AG08395 (cell line): ENCODE measurements around the gene EYA3.

ENCODE experiments used
- DNase-seq: peaks from one replicate; pipeline ENCODE4 v3.0.0; 2012; ENCODE audit warnings: mixed read lengths, low spot score

The EYA3 gene, protein sequence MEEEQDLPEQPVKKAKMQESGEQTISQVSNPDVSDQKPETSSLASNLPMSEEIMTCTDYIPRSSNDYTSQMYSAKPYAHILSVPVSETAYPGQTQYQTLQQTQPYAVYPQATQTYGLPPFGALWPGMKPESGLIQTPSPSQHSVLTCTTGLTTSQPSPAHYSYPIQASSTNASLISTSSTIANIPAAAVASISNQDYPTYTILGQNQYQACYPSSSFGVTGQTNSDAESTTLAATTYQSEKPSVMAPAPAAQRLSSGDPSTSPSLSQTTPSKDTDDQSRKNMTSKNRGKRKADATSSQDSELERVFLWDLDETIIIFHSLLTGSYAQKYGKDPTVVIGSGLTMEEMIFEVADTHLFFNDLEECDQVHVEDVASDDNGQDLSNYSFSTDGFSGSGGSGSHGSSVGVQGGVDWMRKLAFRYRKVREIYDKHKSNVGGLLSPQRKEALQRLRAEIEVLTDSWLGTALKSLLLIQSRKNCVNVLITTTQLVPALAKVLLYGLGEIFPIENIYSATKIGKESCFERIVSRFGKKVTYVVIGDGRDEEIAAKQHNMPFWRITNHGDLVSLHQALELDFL

DNA sequence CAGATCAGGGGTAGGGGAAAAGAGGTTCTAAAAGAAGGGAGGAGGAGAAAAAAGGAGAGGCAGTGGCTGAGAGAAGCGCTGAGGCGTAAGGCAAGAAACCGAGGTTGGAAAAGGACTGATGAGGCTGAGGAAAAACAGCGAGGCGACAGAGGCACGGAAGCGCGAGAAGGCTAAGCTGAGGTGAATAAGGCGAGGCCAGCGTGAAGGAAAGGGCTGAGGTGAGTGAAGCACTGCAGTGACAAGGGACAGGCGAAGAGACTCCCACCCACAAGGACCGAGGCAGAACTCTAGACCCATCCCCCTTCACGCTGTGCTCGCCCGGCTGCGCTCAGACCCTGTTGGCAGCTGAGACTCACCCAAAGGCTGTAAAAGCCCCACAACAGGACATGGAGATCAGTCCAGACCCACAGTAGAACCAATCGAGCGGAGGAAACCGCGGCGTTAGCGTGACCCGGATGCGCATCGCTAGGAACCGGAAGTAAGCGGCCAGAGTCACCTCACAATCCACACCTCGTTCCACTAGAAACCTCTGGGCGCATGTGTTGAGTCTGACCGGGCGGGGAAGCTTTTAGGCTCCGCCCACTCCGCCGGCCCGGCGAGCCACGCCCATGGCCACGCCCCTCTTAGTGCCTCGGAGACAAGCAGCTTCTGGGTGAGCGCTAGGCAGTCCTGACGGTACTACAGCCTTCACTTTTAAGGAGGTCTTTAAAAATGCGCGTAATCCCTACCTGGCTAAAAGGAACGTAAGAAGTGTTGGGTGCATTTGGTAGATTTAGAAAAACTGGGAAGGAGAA lies at the start of gene EYA3:
TSS of gene EYA3 (minus strand) at position 443 of the 794 bp plus-strand sequence. CDS start 30,584 bp downstream, outside the sequence.
- peak; percentile 100 for DNase-seq

DNA sequence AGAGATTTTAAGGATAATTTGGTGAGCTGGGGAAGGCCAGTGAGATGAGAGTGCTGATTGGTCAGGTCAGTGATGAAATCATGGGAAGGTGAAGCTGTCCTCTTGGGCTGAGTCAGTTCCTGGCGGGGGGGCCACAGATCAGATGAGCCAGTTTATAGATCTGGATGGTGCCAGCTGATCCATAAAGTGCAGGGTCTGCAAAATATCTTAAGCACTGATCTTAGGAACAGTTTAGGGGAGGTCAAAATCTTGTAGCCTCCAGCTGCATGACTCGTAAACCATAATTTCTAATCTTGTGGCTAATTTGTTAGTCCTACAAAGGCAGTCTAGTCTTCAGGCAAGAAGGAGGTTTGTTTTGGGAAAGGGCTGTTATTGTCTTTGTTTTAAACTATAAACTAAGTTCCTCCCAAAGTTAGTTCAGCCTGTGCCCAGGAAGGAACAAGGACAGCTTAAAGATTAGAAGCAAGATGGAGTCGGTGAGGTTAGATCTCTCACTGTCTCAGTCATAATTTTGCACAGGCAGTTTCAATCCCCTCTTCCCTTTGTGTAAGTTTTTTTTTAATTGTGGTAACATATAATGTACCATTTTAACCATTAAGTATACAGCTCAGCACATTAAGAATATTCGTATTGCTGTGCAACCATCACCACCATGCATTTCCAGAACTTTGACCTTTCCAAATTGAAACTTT lies 48.7 kb upstream of the EYA3 start:
- no peak for DNase-seq

DNA sequence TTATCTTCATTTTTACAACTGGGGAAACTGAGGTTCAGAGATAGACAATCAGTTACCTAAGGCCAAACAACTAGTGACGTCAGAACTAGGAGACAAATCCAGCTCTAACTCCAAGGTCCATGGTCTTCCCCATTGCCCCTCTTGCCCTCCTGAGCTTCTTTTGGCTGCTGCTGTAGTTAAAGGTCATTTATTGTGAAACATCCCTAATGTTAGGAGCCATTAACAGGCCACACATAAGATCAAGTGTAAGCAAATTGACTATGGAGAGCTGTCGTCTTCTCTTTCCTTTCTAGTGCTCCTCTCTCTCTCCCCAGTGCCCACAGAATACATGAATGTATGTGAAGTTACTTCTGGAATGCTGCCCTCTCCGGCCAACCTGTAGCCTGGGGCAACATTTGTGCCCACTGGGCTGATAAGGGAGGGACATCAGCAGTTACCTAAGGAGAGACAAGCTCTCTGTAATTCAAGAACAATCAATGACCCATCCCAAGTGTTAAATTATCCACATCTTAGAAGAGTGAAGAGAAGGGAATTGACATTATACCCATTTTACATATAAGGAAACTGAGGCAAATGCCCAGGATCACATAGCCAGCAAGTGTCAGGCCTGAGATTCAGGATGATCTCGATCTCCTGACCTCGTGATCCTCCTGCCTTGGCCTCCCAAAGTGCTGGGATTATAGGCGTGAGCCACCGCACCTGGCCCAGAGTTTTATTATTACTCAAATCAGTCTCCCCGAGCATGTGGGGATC lies 47.9 kb upstream of the EYA3 start:
- DNase-seq, result no peak

DNA sequence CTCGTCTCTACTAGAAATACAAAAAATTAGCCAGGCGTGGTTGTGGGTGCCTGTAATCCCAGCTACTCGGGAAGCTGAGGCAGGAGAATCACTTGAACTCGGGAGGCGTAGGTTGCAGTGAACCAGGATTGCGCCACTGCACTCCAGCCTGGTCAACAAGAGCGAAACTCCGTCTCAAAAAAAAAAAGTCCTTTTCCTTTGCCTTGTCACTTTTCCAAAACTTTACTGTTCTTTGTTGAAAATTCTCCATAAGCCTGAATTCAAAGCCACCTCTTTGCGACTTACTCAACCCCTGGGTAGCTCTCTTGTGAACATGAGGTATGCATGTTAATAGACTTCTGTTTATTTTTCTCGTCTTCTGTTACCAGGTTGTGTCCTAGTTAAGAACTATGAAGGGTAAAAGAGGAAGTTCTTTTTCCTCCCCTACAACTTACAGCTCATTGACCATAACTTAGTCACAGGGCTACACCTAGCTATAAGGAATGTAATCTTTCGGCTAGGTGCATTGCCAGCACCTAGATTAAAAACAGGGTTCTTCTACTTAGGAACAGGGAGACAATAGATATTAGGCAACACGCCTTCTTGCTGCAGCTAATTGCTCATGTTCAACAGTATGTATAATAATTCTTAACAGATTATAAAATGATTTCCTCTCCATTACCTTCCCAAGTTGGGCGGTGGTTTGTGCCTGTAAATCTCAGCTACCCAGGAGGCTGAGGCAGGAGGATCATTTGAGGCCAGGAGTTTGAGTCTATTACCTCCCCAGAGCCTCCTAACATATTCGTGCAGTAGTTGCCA lies 47.2 kb upstream of the EYA3 start:
- DNase-seq, result no peak

DNA sequence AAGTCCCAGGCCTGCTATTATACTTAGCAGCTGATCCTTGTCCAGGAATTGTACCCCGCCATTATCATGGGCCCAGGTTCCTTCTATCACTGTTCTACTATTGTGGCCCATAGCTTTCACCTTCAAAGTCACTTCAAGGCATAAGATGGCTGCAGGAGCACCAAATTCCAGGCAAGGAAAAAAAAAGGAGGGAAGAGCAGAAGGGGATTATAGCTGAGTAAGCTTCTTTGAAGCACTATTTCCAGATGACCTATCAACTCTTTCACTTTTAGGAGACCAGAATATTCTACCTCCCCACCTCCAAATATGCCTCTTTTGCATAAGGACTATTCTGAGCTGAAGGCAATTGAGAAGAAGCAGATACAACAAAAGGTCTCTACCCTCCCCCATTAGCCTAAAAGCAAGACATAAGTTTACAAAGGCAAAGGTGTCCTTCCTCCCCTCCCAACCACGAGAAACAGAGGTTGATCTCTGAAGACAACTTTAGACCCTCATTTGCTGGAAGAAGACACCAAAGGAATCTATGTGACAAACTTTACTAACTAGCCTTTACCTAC lies 46.3 kb upstream of the EYA3 start:
- no peak for DNase-seq

DNA sequence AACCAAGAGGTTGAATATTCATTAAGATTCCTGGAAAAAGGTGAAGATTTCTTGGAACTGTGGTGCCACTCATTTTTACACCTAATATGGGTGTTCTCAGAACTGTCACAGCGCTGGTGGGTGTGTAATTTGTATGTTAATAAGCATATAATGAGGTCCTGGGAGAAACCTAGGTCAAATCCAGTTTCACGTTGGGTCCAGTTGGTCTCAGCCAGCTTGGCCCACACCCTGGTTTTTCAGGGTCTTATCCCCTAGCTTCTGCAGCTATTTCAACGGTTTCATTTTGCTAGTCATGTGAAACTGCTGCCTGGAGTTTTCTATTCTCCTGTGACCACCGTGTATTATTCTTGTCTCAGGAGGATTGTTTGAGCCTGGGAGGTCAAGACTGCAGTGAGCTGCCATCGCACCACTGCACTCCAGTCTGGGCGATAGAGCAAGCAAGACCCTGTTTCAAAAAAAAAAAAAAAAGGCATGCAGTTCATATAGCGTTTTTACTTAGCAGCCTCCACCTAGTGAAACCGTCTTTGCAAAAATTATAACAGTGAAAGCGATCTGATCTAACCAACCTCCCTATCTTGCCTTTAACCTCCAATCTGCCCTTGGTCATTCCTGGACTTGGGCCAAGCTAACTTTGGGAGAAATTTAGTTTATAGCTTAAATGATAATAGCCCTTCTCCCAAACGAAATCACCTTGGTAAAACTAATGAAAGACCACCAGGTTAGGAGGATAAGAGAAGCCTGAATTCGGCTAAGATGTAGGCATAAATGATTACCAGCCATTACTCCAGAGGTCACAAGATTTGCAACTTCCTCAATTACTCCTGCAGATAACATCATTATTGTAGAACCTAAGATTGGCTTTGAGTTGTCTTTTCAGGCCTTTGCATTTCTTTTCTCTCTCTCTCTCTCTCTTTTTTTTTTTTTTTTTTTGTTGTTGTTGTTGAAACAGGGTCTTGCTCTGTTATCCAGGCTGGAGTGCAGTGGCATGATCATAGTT lies 44.1 kb upstream of the EYA3 start:
- DNase-seq, result no peak

DNA sequence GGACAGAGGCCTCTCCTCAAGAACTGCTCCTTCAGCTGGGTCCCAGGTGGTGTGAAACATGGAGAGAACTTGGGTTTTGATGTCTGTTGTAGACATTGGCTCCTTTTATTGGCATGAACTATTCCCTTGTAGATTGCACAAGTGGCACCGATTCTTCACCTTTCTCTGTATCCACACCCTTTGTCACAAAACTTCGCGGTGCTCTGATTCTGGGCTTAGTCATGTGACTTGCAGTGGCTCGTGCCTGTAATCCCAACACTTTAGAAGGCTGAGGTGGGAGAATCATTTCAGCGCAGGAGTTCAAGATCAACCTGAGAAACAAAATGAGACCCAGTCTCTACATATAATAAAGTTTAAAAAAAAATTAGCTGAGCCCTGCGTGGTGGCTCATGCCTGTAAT lies 42.5 kb upstream of the EYA3 start:
- no peak for DNase-seq

DNA sequence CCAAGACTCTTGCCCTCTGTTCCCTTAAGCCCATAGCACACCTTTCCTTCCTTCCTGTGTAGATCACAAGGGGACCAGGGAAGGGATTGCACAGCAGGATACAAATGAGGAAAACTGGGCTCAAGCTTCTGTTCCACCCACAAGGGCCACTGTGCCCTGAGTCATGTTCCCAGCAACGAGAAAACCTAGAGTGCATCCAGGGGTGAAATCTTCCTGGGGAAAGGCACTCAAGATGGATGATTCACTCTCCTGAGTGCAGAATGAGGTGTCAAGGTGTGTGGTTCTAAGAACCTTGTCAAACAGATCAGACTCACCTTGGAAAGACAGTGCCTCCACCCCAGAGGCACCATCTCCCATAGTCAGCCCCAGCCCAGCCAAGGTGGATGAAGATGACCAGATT lies 40.7 kb upstream of the EYA3 start:
- peak; percentile 45 for DNase-seq

DNA sequence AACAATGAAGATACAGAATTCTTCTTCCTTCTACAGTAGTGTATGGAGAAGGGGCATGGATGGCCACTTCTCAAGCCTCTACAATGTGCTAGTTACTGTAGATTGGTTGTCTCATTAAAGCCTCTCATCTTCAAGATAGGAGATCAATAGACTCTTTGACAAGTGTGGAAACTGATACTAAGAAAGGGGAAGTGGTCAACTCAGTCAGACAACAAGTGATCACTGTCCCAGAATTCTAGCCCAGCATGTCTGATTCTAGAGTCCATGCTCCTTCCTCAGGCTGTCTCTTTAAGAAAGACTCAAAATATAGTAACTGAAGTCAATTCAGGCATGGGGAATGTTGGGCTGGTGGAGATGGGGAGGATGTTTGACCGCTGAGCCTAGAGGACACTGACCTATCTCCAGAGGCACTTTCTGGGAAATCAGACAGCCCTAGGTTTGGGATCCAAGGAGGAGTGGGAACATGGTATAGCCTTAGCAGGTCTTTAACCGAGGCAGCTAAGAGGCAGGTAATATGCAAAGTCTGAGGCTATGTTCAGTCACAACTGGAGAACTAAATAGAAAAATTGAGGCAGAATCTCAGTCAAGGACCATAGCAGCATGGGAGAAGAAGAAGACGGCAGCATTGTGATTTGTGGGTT lies 39.3 kb upstream of the EYA3 start:
- no peak for DNase-seq

DNA sequence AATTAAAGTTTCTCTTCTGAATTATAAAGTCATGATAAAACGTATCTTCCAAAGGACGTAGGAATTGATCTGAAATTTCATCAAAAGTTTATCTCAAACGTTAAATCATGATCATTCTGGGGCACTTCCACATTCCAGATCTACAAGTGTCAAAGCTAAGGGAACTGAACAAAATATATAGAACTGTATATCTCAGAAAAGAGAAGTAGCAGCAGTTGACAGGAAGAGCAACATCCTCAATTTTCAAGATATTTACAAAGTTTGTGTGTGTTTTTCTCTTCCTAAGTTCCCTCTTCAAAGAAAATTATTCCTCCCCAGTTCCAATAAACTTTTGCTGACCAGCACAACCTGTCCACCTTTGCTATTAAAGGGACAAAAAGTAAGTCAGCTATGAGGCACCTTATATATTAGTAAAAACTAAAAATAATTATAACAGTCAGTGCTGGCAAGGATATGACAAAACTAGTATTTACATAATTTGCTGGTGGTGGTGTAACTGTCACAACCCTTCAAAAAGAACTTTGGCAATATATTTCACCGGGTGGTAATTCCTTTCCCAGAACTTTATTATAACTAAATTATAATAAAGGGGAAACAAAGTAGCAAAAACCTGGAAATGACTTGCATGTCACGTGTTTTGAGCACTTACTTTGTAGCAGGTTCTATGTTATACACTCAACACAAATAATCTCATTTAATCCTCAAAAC lies 38.5 kb upstream of the EYA3 start:
- no peak for DNase-seq

DNA sequence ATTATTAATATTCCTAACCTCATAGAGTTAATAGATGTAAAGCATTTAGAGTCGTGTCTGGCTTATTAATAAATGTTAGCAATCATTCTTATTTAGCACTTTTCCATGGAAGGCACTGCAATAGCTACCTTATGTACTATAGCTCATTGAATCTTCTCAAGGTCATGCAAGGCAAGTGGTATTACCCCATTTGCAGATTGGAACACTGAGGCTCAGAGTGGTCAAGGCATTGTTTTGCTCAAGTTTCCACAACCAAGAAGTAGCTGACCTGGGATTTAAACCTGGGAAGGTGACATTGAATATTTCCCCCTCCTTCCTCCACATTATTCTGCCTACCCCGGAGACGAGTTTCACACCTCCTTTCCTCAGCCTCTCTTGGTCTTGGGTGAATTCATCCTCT lies 37.8 kb upstream of the EYA3 start:
- no peak for DNase-seq

DNA sequence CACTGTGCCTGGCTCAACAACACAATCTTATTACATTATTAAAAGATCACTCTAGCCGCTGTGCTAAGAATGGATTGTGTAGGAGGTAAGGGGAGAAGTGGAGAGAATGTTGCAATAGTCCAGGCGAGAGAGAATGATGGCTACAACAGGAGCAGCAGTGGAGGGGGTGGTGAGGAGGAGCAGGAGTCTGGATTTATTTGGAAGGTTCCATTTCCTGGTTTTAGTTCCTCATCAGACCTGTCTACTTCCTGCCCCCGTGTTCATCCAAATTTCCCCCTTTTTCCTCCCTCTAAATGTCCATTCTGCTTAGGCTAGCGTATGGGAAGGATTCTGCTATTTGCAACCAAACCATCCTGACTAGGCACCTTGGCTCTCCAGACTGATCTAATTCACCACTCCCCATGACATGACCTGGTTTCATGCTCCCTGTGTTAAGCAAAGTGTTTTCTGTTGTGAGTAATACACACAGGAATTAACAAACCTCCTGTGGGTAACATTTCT lies 35.1 kb upstream of the EYA3 start:
- peak; percentile 69 for DNase-seq

DNA sequence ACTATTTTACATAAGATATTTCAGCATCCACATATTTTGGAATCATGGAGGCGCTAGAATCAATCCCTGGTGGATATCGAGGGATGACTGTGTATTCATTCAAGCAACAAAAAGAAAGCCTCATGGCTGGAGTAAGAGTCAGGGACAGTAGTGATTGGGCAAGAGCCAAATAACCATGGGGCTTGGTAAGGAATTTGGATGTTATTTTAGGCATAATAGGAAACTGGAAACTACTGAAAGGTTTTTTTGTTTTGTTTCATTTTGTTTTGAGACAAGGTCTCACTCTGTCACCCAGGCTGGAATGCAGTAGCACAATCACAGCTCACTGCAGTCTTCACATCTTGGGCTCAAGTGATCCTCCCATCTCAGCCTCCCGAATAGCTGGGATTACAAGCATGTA lies 33.8 kb upstream of the EYA3 start:
- DNase-seq, result peak; percentile 37

DNA sequence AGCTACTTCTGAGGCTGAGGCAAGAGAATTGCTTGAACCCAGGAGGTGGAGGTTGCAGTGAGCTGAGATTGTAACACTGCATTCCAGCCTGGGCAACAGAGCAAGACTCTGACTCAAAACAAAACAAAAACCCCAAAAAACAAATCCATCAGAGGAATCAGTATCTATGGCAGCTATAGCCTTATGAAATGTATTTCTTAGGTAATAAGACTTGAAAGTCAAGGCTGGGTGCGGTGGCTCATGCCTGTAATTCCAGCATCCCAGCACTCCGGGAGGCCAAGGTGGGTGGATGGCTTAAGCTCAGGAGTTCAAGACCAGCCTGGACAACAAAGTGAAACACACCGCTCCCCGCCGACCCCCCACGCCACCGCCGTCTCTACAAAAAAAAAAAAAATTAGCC lies 31.1 kb upstream of the EYA3 start:
- DNase-seq, result no peak

DNA sequence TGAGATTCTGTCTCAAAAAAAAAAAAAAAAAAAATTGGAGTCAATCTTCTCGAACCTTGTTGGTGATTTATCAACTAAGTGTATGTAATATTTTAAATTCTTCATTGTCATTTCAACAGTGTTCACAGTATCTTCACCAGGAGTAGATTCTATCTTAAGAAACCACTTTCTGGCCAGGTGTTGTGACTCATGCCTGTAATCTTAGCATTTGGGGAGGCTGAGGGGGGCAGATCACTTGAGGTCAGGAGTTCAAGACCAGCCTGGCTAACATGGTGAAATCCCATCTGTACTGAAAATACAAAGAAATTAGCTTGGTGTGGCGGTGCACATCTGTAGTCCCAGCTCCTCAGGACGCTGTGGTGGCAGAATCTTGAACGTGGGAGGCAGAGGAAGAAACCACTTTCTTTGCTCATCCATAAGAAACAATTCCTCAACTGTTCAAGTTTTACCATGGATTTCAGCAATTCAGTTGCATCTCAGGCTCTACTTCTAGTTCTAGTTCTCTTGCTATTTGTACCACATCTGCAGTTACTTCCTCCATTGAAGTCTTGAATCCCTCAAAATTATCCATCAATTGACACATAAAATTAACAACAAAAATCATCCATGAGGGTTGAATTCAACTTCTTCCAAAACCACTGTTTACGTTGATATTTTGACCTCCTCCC lies 30.4 kb upstream of the EYA3 start:
- no peak for DNase-seq

DNA sequence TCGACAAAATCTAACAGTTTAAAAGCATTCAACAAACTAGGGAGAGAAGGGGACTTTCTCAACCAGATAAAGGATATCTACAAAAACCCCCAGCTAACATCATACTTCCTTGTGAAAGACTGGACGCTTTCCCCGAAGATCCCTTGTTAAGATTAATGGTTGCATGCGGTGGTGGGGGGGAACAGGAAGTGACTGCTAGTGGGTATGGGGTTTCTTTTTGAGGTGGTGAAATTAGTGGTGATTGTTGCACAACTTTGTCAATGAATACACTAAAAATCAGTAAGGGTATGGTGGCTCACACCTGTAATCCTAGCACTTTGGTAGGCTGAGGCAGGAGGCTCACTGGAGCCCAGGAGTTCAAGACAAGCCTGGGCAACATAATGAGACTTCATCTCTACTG lies 26.9 kb upstream of the EYA3 start:
- no peak for DNase-seq

DNA sequence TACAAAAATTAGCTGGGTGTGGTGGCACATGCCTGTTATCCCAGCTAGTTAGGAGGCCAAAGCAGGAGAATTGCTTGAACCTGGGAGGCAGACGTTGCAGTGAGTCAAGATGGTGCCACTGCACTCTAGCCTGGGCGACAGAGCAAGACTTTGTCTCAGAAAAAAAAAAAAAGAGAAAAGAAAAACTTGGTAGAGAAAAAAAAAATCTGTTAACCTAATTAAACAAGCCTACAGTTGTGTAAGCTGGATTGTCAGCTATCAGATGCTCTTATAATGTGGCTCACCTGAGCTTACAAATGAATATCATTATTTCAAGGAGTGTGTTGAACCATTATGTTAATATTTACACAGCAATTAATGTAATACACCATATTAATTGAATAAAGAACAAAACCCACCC lies 26.4 kb upstream of the EYA3 start:
- DNase-seq, result no peak

DNA sequence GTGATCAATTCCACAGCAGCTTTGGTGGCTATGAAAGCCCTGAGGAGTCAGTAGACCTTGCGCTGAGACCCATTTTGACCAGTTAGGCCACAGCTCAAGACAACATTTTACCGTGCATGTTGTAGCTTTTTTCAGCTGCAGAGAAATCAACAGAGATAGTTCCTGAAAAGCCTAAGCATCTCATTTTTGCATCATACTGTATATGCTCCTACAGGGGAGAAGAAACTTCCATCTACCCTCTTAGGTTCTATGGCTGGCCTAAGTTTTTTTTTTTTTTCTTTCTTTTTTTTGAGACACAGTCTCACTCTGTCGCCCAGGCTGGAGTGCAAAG lies 24.8 kb upstream of the EYA3 start:
- no peak for DNase-seq
